SK-N-MC (cell line): ENCODE results near the gene PPP4R1.

ENCODE experiments used
- DNase-seq: peaks from one replicate; pipeline ENCODE4 v3.0.0-alpha.2; 2011; ENCODE audit warnings: low read depth, low spot score
- H3K27ac ChIP-seq: fragments of 200-600 bp; sonication (generic); 2 replicates; pipeline ENCODE4 v1.5.1; 2016; ENCODE audit warnings: mixed run types
- H3K36me3 ChIP-seq: fragments of 200-600 bp; sonication (generic); 2 replicates; pipeline ENCODE4 v1.6.1; 2017; ENCODE audit warnings: antibody characterized with exemption, low read length, mixed read lengths; ENCODE audit not compliant: insufficient read depth
- H3K4me3 ChIP-seq: fragments of 200-600 bp; sonication (generic); 2 replicates; pipeline ENCODE4 v1.5.1; 2016
- H3K9ac ChIP-seq: fragments of 200-600 bp; sonication (generic); 2 replicates; pipeline ENCODE4 v1.8.0; 2017; ENCODE audit warnings: mixed run types, mixed read lengths; ENCODE audit not compliant: insufficient read length
- H3K9me3 ChIP-seq: fragments of 200-600 bp; sonication (generic); 2 replicates; pipeline ENCODE4 v1.6.1; 2017; ENCODE audit warnings: low read depth, mild to moderate bottlenecking, antibody characterized with exemption, low read length, moderate library complexity, mixed read lengths
- EZH2 ChIP-seq: fragments of 200-600 bp; sonication (generic); IDR thresholded peaks from one replicate; pipeline ENCODE4 v1.6.1; 2017; ENCODE audit warnings: antibody characterized with exemption
- FOXP2 ChIP-seq: optimal IDR thresholded peaks from 2 replicates; pipeline ENCODE3; 2011; ENCODE audit warnings: mild to moderate bottlenecking, moderate library complexity; ENCODE audit not compliant: insufficient read depth; ENCODE audit errors: extremely low read length, control extremely low read depth
- POLR2AphosphoS5 ChIP-seq: IDR thresholded peaks from 2 replicates; pipeline ENCODE4 v1.6.1; 2012; ENCODE audit warnings: mild to moderate bottlenecking, low read depth, low read length, borderline replicate concordance

The PPP4R1 gene

DNA sequence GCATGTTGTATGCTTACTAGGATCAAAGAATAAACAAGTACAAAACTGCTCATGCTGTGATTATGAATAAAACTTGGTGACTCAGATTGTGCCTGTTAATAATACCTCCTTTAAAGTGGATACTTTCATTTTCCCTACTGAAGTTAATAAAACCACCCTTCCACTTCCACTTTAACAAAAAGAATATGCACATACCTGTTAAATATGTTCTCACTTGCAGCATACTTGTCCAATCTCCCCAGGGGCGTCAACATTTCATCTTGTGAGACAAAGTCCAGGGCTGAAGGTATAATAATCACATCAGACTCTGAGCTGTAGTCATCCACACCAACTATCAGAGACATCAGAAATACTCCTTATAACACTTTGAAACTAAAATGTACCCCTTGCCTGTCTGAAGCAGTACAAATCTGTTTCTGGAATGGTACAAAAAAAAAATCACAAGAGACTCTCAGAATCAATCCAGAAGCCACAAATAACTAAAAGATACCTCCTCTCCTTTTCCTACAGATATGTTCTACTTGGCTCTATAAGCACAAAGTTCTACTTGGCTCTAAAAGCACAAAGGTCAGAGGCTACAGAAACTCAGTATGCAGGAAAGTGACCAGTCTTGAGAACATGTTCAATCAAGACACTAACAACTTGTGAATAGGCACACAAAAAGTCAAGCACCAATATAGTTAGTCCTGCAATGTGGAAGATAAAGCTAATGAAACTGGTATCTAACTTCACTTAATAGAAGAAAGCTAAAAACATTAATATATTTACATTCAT, 19.3 kb downstream of the PPP4R1 start:
- H3K27ac ChIP-seq, result no peak overlapping the region
- DNase-seq, result no peak
- H3K4me3 ChIP-seq, result no peak overlapping the region
- no peak for TF ChIP-seq POLR2AphosphoS5
- H3K9me3 ChIP-seq, result peaks cover 3% of the 10 kb centered on the region; the same call in 1 of the 2 replicates
- H3K36me3 ChIP-seq, result peaks cover 32% of the 10 kb centered on the region
- no peak overlapping the region for H3K9ac ChIP-seq

DNA sequence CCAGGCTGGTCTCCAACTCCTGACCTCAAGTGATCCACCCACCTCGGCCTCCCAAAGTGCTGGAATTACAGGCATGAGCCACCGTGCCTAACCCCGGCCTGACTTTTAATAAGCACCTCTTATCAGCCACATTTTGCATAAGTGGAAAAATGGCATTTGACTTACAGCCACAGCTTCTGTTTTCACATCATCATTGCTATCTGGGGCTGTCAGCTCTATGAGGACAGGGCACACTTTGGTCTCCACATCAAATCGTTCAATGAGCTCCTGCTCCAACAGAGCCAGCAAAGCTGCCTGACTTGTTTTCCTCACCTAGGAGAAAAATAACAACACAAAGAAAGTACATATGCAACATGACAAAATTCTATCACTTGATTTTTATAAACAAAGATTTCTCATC, 26.4 kb downstream of the PPP4R1 start:
- no peak for DNase-seq
- Histone ChIP-seq H3K9ac (no peak overlapping the region), H3K9me3 (0 out of 2 replicates have a peak, but pooled peaks cover 3% of the 10 kb centered on the region), H3K36me3 (peaks cover 72% of the 10 kb centered on the region), H3K27ac (no peak overlapping the region), H3K4me3 (no peak overlapping the region)
- TF ChIP-seq POLR2AphosphoS5, result no peak
- TF ChIP-seq FOXP2, result no peak
- no peak for TF ChIP-seq EZH2

DNA sequence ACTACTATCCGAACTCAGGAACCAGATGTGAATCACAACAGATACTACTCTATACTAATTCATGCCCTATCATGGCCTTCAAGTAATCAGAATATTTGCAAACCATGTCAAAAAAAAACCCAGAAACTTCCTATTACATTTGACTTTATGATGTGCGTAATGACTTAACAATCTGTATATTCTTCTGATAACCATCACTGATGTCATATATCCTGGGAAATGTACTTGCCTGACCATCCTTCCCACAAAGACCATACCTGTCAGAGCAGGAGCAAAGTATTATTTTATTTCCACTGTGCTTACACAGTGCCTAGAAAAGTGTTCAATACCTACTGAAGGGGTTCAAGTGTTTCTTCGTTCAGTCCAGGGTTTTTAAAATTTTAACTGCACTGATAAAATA, 27.5 kb downstream of the PPP4R1 start:
- peaks cover 76% of the 10 kb centered on the region for H3K36me3 ChIP-seq
- no peak for DNase-seq
- peaks cover 9% of the 10 kb centered on the region; the same call in 1 of the 2 replicates for H3K9me3 ChIP-seq
- no peak overlapping the region for H3K9ac ChIP-seq
- H3K4me3 ChIP-seq, result no peak overlapping the region
- TF ChIP-seq EZH2 (no peak), POLR2AphosphoS5 (no peak), FOXP2 (no peak)
- 0 out of 2 replicates have a peak overlapping the region, but pooled peaks have one; percentile 13 for H3K27ac ChIP-seq

DNA sequence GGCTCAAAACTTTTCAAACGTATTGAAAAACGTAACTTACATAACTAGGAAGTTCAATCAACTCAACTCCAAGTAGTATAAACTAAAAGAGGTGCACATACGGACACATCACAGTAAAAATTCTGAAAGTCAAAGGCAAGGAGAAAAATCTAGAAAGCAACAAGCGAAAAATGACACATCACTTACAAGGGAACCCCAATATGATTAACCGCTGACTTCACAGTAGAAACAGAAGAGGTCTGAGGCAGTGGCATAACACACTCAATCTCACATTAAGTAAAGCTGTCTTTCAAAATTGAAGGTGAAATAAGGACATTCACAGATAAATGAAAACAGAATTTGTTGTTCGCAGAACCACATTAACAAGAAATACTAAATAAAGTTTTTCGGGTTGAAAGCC, 32.7 kb downstream of the PPP4R1 start:
- Histone ChIP-seq H3K36me3 (peaks cover 77% of the 10 kb centered on the region), H3K9ac (no peak overlapping the region), H3K4me3 (no peak overlapping the region), H3K9me3 (peaks cover 9% of the 10 kb centered on the region; the same call in 1 of the 2 replicates), H3K27ac (no peak overlapping the region)
- no peak for TF ChIP-seq FOXP2
- no peak for TF ChIP-seq POLR2AphosphoS5
- no peak for TF ChIP-seq EZH2
- no peak for DNase-seq

DNA sequence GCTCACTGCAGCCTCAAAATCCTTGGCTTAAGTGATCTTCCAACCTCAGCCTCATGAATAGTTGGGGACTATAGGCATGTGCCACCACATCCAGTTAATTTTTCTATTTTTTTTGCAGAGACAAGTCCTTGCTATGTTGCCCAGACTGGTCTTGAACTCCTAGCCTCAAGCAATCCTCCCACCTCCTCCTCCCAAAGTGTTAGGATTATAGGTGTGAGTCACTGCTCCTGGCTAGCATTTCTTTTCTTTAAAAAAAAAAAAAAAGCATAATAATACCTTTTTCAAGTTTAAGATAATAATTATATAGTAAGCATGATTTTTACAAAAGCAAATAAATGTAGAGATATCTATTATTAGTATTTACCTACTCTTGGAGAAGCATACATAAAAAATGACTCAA, 36.1 kb downstream of the PPP4R1 start:
- H3K4me3 ChIP-seq, result no peak overlapping the region
- H3K27ac ChIP-seq, result no peak overlapping the region
- TF ChIP-seq POLR2AphosphoS5 (no peak), FOXP2 (no peak), EZH2 (no peak)
- H3K9ac ChIP-seq, result no peak overlapping the region
- peaks cover 6% of the 10 kb centered on the region; the same call in 1 of the 2 replicates for H3K9me3 ChIP-seq
- no peak for DNase-seq
- H3K36me3 ChIP-seq, result peaks cover 68% of the 10 kb centered on the region

DNA sequence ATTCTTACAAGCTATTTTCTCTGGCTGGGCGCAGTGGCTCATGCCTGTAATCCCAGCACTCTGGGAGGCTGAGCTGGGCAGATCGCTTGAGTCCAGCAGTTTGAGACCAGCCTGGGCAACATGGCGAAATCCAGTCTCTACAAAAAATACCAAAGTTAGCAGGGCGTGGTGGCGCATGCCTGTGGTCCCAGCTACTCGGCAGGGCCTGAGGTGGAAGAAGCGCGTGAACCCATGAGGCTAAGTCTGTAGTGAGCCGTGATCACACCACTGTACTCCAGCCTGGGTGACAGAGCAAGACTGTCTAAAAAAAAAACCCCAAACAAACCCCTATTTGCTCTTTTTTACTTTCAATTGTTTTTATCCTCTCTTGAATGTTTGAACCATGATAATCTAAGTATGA, 37.0 kb downstream of the PPP4R1 start:
- TF ChIP-seq EZH2 (no peak), POLR2AphosphoS5 (no peak), FOXP2 (no peak)
- Histone ChIP-seq H3K27ac (no peak overlapping the region), H3K4me3 (no peak overlapping the region), H3K9ac (no peak overlapping the region), H3K36me3 (peaks cover 58% of the 10 kb centered on the region), H3K9me3 (peaks cover 3% of the 10 kb centered on the region; the same call in 1 of the 2 replicates)
- DNase-seq, result no peak

DNA sequence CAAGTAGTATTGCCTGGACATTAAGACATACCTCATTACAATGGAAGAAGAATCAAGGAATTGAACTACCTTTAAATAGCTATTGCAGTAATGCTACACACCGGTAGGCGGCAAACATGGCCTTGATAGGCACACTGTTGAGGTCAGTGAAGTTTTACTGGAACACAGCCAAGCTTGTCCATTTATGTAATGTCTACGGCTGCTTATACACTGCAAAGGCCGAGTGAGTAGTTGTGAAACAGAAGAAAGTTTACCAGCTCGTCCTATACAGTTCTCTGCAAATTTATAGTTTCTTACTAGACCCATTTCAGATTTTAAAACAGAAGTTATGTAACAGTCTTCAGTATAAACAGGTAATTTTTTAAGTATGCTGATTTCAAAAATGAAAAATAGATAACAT, 38.8 kb downstream of the PPP4R1 start:
- Histone ChIP-seq H3K9ac (no peak overlapping the region), H3K4me3 (no peak overlapping the region), H3K36me3 (peaks cover 53% of the 10 kb centered on the region), H3K27ac (no peak overlapping the region), H3K9me3 (no peaks in the 10 kb centered on the region)
- TF ChIP-seq POLR2AphosphoS5, result no peak
- TF ChIP-seq FOXP2, result no peak
- no peak for DNase-seq

DNA sequence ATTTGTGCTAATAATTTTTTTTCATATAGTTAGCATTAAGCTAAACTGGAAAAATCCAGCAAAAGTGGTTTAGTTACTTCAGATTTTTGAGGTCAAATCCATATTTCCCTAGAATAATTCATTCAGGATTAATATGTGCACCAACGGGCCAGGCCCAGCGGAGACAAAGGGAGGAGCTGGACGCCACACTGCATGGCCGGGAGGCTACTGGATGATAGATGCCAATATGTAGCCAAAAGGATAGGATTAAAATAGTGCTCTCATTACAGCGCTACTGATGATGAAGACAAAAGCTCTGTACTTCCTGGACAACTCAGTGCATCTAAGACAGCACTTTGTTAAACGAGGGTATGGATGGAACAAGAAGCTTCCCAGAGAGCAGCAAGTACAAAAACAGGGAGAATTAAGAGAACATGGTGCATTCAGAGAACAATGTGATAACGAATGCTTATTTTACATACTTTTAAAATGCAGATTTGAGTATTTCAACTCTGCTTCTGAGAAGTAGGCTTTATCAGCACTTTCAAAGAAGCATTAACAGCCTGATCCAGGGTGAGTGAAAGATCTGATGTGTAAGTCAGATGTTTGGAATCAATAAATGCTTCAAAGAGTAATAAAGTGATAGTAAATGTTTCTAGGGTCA, 39.8 kb downstream of the PPP4R1 start:
- TF ChIP-seq POLR2AphosphoS5 (no peak), FOXP2 (no peak), EZH2 (no peak)
- no peak overlapping the region for H3K9ac ChIP-seq
- no peak for DNase-seq
- H3K27ac ChIP-seq, result no peak overlapping the region
- H3K4me3 ChIP-seq, result no peak overlapping the region
- H3K36me3 ChIP-seq, result peaks cover 54% of the 10 kb centered on the region
- no peaks in the 10 kb centered on the region for H3K9me3 ChIP-seq
